Measurements from ENCODE around the gene VWF. TPM values are rescaled to one million over a fixed set of nuclear protein-coding genes. Genes with fewer than 3 reads are reported as not detected.
A peak's percentile ranks its signal among the peaks of the same experiment; 100 is the strongest.

The VWF gene
- total and polyA plus RNA-seq, 2 of the 13 experiments (the other 11 are each of a cell fraction or from before 2014, with no cell fraction given): 0.20 to 0.25 TPM

GRCh38 chr12:6167327-6168280 lies 43.1 kb upstream of the VWF start:
- in situ Hi-C loops (cut with HindIII; ENCODE audit: extremely low pct_ligation_motif_present, low pct_unique_long_range_greater_than_20kb) (no loop called here), intact Hi-C loops (cut with micrococcal nuclease; ENCODE audit: unreplicated experiment) (no loop called here)
- no peak overlapping the region for H3K9ac ChIP-seq (ENCODE audit: insufficient read depth, low read depth, low read length)
- no peaks in the 10 kb centered on the region for H4K20me1 ChIP-seq (ENCODE audit: insufficient read depth, low read length)
- ATAC-seq (peak; percentile 53), FAIRE-seq (no peak), DNase-seq (ENCODE audit: low spot score) (peak; percentile 30)
- peaks cover 9% of the 10 kb centered on the region; the same call in 1 of the 2 replicates for H3K4me1 ChIP-seq (ENCODE audit: insufficient read depth, low read length)
- BruUV-seq (replicated peaks): no TSS peak
- H3K27ac ChIP-seq (ENCODE audit: extremely low read length, insufficient read depth, low read length): no peak overlapping the region
- H2AFZ ChIP-seq (ENCODE audit: low read length): no peak overlapping the region
- no peaks in the 10 kb centered on the region for H3K9me3 ChIP-seq (ENCODE audit: low read length)
- no peak overlapping the region for H3K4me3 ChIP-seq (replicated peaks in 1 of 3; ENCODE audit: insufficient read depth in 1 of 3, low read depth in 2 of 3, low read length in 3 of 3)
- CTCF ChIA-PET (ENCODE audit: low intra/inter-chr PET ratio, low total read pairs): no interaction called here
- peak overlapping the region; percentile 42 for H3K4me2 ChIP-seq (ENCODE audit: low read depth, low read length)
- 25% methylated on average over 16 of the region's 17 CpGs for WGBS (ENCODE audit: low lambda C conversion rate)
- no peaks in the 10 kb centered on the region for H3K79me2 ChIP-seq (ENCODE audit: insufficient read depth, low read length)
- no peaks in the 10 kb centered on the region for H3K36me3 ChIP-seq (replicated peaks in 1 of 2; ENCODE audit: control insufficient read depth in 1 of 2, insufficient read depth in 2 of 2, low read length in 2 of 2)
- POLR2A ChIA-PET: interaction anchor here (0.9 to 1.0 kb wide), 2 partner anchors 10 to 16 kb away, joined by 3 to 5 read pairs; no protein-coding TSS in a partner anchor
- H3K27me3 ChIP-seq (ENCODE audit: control insufficient read depth in 1 of 2, insufficient read depth in 2 of 2, low read length in 2 of 2): peaks cover 2 to 41% of the 10 kb centered on the region in 2 experiments
- TF ChIP-seq RFX5 (IDR thresholded peaks at IDR 0.05; ENCODE audit: low read depth, low read length): no peak
- 0 out of 2 replicates have a peak, but pooled peaks have one; percentile 10 for TF ChIP-seq RARA (CRISPR knock-in tag; IDR thresholded peaks at IDR 0.05)
- peak; percentile 90 for TF ChIP-seq MEF2D (CRISPR knock-in tag; IDR thresholded peaks at IDR 0.05)
- TF ChIP-seq GMEB2 (CRISPR knock-in tag; IDR thresholded peaks at IDR 0.05; ENCODE audit: low read depth): no peak
- no peak for TF ChIP-seq HNF4G (IDR thresholded peaks at IDR 0.05; ENCODE audit: borderline replicate concordance, low read depth, low read length)
- no peak for TF ChIP-seq HNF4G (CRISPR knock-in tag; IDR thresholded peaks at IDR 0.05; ENCODE audit: borderline replicate concordance, low read depth)
- TF ChIP-seq, protein P1, sequence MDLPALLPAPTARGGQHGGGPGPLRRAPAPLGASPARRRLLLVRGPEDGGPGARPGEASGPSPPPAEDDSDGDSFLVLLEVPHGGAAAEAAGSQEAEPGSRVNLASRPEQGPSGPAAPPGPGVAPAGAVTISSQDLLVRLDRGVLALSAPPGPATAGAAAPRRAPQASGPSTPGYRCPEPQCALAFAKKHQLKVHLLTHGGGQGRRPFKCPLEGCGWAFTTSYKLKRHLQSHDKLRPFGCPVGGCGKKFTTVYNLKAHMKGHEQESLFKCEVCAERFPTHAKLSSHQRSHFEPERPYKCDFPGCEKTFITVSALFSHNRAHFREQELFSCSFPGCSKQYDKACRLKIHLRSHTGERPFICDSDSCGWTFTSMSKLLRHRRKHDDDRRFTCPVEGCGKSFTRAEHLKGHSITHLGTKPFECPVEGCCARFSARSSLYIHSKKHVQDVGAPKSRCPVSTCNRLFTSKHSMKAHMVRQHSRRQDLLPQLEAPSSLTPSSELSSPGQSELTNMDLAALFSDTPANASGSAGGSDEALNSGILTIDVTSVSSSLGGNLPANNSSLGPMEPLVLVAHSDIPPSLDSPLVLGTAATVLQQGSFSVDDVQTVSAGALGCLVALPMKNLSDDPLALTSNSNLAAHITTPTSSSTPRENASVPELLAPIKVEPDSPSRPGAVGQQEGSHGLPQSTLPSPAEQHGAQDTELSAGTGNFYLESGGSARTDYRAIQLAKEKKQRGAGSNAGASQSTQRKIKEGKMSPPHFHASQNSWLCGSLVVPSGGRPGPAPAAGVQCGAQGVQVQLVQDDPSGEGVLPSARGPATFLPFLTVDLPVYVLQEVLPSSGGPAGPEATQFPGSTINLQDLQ (CRISPR knock-in tag; IDR thresholded peaks at IDR 0.05): no peak
- TF ChIP-seq EP300 (IDR thresholded peaks at IDR 0.05; ENCODE audit: low read depth in 2 of 2, low read length in 2 of 2): peak in 1 of 2 experiments; percentile 6; a peak in 1 of 4 replicates
- no peak for TF ChIP-seq EP300 (CRISPR knock-in tag; IDR thresholded peaks at IDR 0.05; ENCODE audit: borderline replicate concordance)
- no peak for TF ChIP-seq NR2F2 (IDR thresholded peaks at IDR 0.05; ENCODE audit: borderline replicate concordance, low read depth)
- TF ChIP-seq JUN (CRISPR knock-in tag; IDR thresholded peaks at IDR 0.05): peak; percentile 46; the same call in 1 of the 2 replicates
- TF ChIP-seq NCOA1 (CRISPR knock-in tag; IDR thresholded peaks at IDR 0.05): no peak
- TF ChIP-seq NFYB (CRISPR knock-in tag; IDR thresholded peaks at IDR 0.05): no peak
- TF ChIP-seq, protein P2, sequence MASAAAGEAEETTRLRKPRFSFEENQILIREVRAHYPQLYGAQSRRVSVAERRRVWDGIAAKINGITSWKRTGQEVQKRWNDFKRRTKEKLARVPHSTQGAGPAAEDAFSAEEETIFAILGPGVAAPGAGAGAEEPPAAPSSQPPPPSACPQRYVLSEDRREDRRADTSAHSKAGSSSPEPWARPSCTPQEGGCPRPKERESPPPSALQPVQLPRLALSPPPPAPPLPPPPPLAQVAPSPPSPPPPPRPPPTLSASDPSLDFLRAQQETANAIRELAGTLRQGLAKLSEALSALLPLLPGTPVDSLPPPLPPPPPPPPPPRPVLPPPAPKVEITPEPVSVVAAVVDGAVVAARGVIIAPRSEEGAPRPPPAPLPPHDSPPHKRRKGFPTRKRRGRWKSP (CRISPR knock-in tag; IDR thresholded peaks at IDR 0.05): no peak
- no peak for TF ChIP-seq ZNF776 (CRISPR knock-in tag; IDR thresholded peaks at IDR 0.05)
- TF ChIP-seq, protein P3, sequence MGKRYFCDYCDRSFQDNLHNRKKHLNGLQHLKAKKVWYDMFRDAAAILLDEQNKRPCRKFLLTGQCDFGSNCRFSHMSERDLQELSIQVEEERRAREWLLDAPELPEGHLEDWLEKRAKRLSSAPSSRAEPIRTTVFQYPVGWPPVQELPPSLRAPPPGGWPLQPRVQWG (CRISPR knock-in tag; IDR thresholded peaks at IDR 0.05; ENCODE audit: borderline replicate concordance, low read depth): no peak
- no peak for TF ChIP-seq ELF3 (CRISPR knock-in tag; IDR thresholded peaks at IDR 0.05)
- no peak for TF ChIP-seq GFI1 (CRISPR knock-in tag; IDR thresholded peaks at IDR 0.05; ENCODE audit: borderline replicate concordance)
- no peak for TF ChIP-seq ZNF335 (CRISPR knock-in tag; IDR thresholded peaks at IDR 0.05)

Data from HepG2 (cell line).